ENCODE results near the gene AVPI1. TPM values are rescaled to one million over a fixed set of nuclear protein-coding genes. Genes with fewer than 3 reads are reported as not detected.
"Not testable (repeated sequence)": the region's sequence is repeated elsewhere in the genome, so short reads cannot be mapped to it uniquely, and the experiment has no call there.

Gene AVPI1
- total RNA-seq, 1 donor from 2014 or later: 6.5 TPM

DNA sequence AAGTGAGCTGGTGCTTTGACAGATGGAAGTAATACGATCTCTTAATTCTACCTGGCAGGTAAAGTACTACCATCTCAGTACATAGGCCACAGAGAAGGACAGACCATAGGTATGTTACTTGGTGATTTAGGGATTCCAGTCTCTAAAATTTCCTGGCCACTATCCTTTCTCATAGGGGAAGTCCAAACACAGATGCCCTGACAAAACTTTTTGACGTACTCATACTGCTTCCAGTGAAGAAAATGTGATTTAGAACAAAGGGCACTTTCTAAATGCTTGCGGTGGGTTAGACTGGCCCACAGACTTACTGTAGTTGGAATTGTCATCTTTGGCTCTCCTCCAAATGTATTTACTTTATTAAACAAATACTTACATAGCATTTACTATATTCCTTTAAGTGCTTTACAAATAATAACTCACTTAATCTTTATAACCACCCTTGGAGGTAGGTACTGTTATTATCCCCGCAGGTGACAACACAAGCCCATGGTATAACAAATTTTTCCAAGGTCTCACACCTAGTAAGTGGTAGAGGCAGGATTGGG is 43.5 kb downstream of the AVPI1 start:
- Mint-ChIP-seq H3K9me3 (ENCODE audit: low read depth) (no peaks in the 10 kb centered on the region), H3K27ac (ENCODE audit: unreplicated experiment) (no peak overlapping the region), H3K4me3 (ENCODE audit: unreplicated experiment) (no peak overlapping the region), H3K36me3 (ENCODE audit: low read depth) (peaks cover 4% of the 10 kb centered on the region), H3K4me1 (ENCODE audit: low read depth) (peaks cover 37% of the 10 kb centered on the region), H3K27me3 (ENCODE audit: low read depth) (no peaks in the 10 kb centered on the region)
- TF ChIP-seq, protein P1, sequence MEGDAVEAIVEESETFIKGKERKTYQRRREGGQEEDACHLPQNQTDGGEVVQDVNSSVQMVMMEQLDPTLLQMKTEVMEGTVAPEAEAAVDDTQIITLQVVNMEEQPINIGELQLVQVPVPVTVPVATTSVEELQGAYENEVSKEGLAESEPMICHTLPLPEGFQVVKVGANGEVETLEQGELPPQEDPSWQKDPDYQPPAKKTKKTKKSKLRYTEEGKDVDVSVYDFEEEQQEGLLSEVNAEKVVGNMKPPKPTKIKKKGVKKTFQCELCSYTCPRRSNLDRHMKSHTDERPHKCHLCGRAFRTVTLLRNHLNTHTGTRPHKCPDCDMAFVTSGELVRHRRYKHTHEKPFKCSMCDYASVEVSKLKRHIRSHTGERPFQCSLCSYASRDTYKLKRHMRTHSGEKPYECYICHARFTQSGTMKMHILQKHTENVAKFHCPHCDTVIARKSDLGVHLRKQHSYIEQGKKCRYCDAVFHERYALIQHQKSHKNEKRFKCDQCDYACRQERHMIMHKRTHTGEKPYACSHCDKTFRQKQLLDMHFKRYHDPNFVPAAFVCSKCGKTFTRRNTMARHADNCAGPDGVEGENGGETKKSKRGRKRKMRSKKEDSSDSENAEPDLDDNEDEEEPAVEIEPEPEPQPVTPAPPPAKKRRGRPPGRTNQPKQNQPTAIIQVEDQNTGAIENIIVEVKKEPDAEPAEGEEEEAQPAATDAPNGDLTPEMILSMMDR (IDR thresholded peaks at IDR 0.05): no peak
- DNase-seq (ENCODE audit: low spot score): no peak

DNA sequence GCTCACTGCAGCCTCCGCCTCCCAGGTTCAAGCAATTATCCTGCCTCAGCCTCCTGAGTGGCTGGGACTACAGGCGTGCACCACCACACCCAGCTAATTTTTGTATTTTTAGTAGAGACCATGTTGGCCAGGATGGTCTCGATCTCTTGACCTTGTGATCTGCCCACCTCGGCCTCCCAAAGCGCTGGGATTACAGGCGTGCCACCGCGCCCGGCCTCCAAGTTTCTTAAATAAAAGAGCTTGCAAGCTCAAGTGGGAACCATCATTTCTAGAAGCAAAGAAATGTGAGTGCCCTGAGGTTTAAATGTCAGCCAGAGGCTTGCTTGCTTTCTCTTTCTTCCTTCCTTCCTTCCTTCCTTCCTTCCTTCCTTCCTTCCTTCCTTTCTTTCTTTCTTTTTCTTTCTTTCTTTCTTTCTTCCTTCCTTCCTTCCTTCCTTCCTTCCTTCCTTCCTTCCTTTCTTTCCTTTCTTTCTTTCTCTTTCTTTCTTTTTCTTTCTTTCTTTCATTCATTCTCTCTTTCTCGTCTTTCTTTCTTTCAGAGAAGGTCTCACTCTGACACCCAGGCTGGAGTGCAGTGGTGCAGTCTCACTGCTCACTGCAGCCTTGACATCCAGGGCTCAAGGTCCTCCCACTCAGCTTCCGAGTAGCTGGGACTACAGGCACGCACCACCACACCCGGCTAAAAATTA is 44.4 kb downstream of the AVPI1 start:
- Mint-ChIP-seq H3K4me3 (ENCODE audit: unreplicated experiment) (peak overlapping the region; percentile 98), H3K27ac (ENCODE audit: unreplicated experiment) (peak overlapping the region; percentile 98), H3K4me1 (ENCODE audit: low read depth) (peaks cover 29% of the 10 kb centered on the region)
- H3K9me3 Mint-ChIP-seq (ENCODE audit: low read depth); DNase-seq (ENCODE audit: low spot score); H3K27me3 Mint-ChIP-seq (ENCODE audit: low read depth); H3K36me3 Mint-ChIP-seq (ENCODE audit: low read depth): not testable (repeated sequence)

DNA sequence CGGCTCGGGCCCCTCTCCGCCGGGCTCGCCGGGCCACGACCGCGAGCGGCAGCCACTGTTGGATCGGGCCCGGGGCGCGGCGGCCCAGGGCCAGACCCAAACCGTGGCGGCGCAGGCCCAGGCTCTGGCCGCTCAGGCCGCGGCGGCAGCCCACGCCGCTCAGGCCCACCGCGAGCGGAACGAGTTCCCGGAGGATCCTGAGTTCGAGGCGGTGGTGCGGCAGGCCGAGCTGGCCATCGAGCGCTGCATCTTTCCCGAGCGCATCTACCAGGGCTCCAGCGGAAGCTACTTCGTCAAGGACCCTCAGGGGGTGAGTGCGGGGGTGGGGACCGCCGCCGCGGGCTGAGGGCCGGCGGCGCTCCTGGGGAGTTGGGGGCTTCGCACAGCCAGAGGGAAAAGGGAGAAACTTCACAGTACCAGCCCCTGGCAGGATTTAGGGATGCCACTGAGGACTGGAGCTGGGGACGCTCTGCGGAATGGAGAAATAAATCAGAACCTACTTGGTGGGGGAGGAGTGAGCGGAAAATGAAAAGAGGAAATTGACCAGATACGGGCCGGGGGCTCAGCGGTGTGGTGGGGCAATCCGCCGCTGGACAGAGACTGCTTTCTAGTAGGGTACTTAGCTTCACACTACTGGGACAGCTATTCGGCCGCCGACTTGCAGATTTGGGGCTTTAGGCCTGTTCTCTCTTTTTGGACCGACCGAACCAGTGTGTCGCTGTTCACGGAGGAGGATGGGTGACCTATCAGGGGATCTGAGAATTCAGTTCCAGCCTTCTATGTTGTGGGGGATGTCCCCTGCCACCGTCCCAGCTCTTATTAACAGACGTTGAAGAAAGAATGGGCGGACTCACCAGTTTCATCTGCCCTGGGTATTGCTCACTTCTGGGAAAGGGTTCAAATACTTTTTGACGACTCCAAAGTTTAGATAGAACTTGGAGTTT is 45.9 kb downstream of the AVPI1 start:
- Mint-ChIP-seq H3K4me1 (ENCODE audit: low read depth) (peaks cover 23% of the 10 kb centered on the region), H3K27ac (ENCODE audit: unreplicated experiment) (peak overlapping the region; percentile 98), H3K27me3 (ENCODE audit: low read depth) (no peaks in the 10 kb centered on the region), H3K4me3 (ENCODE audit: unreplicated experiment) (peak overlapping the region; percentile 98), H3K9me3 (ENCODE audit: low read depth) (no peaks in the 10 kb centered on the region), H3K36me3 (ENCODE audit: low read depth) (peaks cover 4% of the 10 kb centered on the region)
- no peak for DNase-seq (ENCODE audit: low spot score)
- TF ChIP-seq, protein P1 (IDR thresholded peaks at IDR 0.05): peak; percentile 26

DNA sequence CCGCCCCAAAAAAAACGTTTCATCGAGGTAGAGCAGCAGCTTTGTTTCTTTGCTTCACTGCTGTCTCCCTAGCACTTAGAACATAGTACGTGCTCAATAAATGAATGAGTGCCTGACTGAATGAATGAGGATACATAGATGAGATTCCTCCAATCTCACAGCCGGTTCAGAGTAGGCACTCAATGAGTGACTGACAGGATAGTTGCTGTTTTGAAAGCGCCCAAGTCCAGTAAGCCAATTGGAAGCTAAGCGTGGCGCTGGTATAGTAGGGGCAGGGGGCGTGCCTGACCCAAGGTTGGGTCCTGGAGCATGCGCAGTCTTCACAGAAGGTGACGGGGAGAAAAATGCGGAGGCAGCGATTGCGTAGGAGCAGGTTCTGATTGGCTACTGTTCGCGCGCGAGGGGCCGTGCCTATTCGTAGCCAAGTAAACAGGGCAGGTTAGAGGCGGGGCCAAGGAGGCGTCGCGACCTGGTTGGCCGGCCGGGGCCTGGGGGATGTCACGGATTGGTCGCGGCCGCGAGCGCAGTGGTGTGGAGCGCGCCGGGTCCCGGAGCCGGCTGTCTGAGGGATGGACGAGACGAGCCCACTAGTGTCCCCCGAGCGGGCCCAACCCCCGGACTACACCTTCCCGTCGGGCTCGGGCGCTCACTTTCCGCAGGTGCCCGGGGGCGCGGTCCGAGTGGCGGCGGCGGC is 46.7 kb downstream of the AVPI1 start, which contains the start of gene PI4K2A:
Gene PI4K2A, plus strand, starts transcription at position 498 of the 694 bp plus-strand sequence. Its CDS starts 72 bp downstream, at position 570.
- H3K27ac Mint-ChIP-seq (ENCODE audit: unreplicated experiment): peak within 1 kb of the TSS; percentile 98
- peak; percentile 100 for DNase-seq (ENCODE audit: low spot score)
- TF ChIP-seq, protein P1 (IDR thresholded peaks at IDR 0.05): no peak
- no peaks in the 10 kb centered on the region for H3K27me3 Mint-ChIP-seq (ENCODE audit: low read depth)
- H3K4me1 Mint-ChIP-seq (ENCODE audit: low read depth): peaks cover 23% of the 10 kb centered on the region
- peaks cover 2% of the 10 kb centered on the region for H3K36me3 Mint-ChIP-seq (ENCODE audit: low read depth)
- H3K9me3 Mint-ChIP-seq (ENCODE audit: low read depth): no peaks in the 10 kb centered on the region
- peak within 1 kb of the TSS; percentile 98 for H3K4me3 Mint-ChIP-seq (ENCODE audit: unreplicated experiment)

DNA sequence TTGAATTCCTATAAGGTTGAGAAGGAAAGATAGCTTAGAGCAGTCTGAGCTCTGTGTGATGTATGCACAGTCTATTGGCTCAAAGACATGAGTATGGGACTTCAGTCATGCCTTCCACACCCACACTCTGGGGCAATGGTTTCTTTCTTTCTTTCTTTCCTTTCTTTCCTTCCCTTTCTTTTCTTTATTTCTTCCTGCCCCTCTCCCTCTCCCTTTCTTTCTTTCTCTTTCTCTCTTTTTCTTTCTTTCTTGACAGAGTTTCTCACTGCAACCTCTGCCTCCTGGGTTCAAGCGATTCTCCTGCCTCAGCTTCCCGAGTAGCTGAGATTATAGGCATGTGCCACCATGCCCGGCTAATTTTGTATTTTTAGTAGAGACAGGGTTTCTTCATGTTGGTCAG is 48.0 kb downstream of the AVPI1 start:
- not testable (repeated sequence) for H3K36me3 Mint-ChIP-seq (ENCODE audit: low read depth); DNase-seq (ENCODE audit: low spot score); H3K9me3 Mint-ChIP-seq (ENCODE audit: low read depth); H3K27ac Mint-ChIP-seq (ENCODE audit: unreplicated experiment); H3K4me3 Mint-ChIP-seq (ENCODE audit: unreplicated experiment); H3K27me3 Mint-ChIP-seq (ENCODE audit: low read depth)
- H3K4me1 Mint-ChIP-seq (ENCODE audit: low read depth): peaks cover 23% of the 10 kb centered on the region

All from chondrocyte (in vitro differentiated cells).